Suppressor macrophage treated with lipopolysaccharide for 1 hour (primary cell): ENCODE measurements around the gene GZF1.

Source experiments
- DNase-seq, 3 donors: peaks; one replicate each; pipeline ENCODE4 v3.0.0-alpha.2; 2020 to 2022

Gene GZF1

GRCh38 chr20:23409800-23410199 is 47.8 kb downstream of the GZF1 start:
- DNase-seq: no peak

- peak in 2 of 3 donors; percentile 3 to 29 for DNase-seq
Measured at GRCh38 chr20:23410916-23411695, 49.1 kb downstream of the GZF1 start.

- peak; percentile 11 to 25 (median 12) for DNase-seq
Measured at GRCh38 chr20:23412026-23412425, 50.0 kb downstream of the GZF1 start.

- DNase-seq: no peak
Measured at GRCh38 chr20:23413862-23414422, 52.0 kb downstream of the GZF1 start.

GRCh38 chr20:23414526-23415188 is 52.7 kb downstream of the GZF1 start:
- no peak for DNase-seq

GRCh38 chr20:23415555-23415954 is 53.6 kb downstream of the GZF1 start:
- no peak for DNase-seq

- DNase-seq: no peak
Measured at GRCh38 chr20:23415959-23416583, 54.1 kb downstream of the GZF1 start.

- no peak for DNase-seq
Measured at GRCh38 chr20:23417861-23418260, 55.9 kb downstream of the GZF1 start.

GRCh38 chr20:23419657-23419994 is 57.6 kb downstream of the GZF1 start:
- no peak for DNase-seq

- DNase-seq: peak; percentile 50 to 65 (median 56)
Measured at GRCh38 chr20:23419995-23420901, 58.3 kb downstream of the GZF1 start.

GRCh38 chr20:23420943-23421931 is 59.3 kb downstream of the GZF1 start, which contains the start of gene NAPB:
Gene NAPB, minus strand, starts transcription at chr20:23421488. Its CDS starts 86 bp downstream, at chr20:23421402.
- peak; percentile 95 to 98 (median 96) for DNase-seq
